COR-L47 (cell line): ENCODE data around the gene CALML4.
"Not testable (repeated sequence)": the region's sequence is repeated elsewhere in the genome, so short reads cannot be mapped to it uniquely, and the experiment has no call there.

ENCODE experiments used
- DNase-seq: peaks from one replicate; lab custom pipeline; 2025; lab: John Stamatoyannopoulos, UW

The CALML4 gene

GRCh38 chr15:68224546-68225250 is 19.6 kb upstream of the CALML4 start:
- no peak for DNase-seq

DNA sequence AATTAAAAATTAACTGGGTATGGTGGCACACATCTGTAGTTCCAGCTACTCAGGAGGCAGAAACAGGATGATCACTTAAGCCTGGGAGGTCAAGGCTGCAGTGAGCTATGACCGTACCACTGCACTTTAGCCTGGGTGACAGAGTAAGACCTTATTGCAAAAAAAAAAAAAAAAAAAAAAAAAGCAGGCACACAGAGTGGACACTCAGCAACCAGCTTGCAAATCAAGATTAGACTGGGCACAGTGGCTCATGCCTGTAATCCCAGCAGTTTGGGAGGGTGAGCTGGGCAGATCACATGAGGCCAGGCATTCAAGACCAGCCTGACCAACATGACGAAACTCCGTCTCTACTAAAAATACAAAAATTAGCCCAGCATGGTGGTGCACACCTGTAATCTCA is 19.0 kb upstream of the CALML4 start:
- DNase-seq = no peak

- no peak for DNase-seq
Measured at GRCh38 chr15:68223171-68223570, 18.0 kb upstream of the CALML4 start.

DNA sequence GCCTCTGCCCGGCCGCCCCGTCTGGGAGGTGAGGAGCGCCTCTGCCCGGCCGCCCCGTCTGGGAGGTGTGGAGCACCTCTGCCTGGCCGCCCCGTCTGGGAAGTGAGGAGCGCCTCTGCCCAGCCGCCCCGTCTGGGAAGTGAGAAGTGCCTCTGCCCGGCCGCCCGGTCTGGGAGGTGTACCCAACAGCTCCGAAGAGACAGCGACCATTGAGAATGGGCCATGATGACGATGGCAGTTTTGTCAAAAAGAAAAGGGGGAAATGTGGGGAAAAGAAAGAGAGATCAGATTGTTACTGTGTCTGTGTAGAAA is 17.3 kb upstream of the CALML4 start:
- not testable (repeated sequence) for DNase-seq

DNA sequence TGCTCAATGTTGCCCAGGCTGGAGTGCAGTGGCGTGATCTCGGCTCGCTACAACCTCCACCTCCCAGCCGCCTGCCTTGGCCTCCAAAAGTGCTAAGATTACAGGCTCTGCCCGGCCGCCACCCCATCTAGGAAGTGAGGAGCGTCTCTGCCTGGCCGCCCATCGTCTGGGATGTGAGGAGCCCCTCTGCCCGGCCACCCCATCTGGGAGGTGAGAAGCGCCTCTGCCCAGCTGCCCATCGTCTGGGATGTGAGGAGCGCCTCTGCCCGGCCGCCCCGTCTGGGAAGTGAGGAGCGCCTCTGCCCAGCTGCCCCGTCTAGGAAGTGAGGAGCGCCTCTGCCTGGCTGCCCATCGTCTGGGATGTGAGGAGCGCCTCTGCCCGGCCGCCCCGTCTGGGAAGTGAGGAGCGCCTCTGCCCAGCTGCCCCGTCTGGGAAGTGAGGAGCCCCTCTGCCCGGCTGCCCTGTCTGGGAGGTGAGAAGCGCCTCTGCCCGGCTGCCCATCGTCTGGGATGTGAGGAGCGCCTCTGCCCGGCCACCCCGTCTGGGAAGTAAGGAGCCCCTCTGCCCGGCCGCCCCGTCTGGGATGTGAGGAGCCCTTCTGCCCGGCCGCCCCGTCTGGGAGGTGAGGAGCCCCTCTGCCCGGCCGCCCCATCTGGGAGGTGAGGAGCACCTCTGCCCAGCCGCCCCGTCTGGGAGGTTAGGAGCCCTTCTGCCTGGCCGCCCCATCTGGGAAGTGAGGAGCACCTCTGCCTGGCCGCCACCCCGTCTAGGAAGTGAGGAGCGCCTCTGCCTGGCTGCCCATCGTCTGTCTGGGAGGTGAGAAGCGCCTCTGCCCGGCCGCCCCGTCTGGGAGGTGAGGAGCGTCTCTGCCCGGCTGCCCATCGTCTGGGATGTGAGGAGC is 16.6 kb upstream of the CALML4 start:
- DNase-seq = not testable (repeated sequence)

- DNase-seq = no peak
Measured at GRCh38 chr15:68220967-68221366, 15.8 kb upstream of the CALML4 start.

GRCh38 chr15:68220489-68220888 is 15.4 kb upstream of the CALML4 start:
- DNase-seq = no peak

- DNase-seq = no peak
Measured at GRCh38 chr15:68218847-68219798, 14.0 kb upstream of the CALML4 start.

- DNase-seq = no peak
Measured at GRCh38 chr15:68218331-68218730, 13.2 kb upstream of the CALML4 start.

DNA sequence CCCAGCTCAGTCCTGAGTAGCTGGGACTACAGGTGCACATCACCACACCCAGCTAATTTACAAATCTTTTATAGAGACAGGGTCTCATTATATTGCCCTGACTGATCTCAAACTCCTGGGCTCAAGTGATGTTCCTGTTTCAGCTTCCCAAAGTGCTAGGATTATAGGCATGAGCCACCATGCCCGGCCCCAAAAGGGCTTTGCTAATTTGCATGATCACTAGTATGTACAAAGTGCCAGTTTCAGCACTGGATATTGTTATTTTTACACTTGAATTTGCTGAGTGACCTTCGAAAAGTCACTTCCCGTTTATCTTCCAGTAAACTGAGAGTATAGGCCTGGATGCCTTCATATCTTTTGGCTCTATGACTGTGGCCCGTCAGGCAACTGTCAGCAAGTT is 12.2 kb upstream of the CALML4 start:
- DNase-seq = no peak

DNA sequence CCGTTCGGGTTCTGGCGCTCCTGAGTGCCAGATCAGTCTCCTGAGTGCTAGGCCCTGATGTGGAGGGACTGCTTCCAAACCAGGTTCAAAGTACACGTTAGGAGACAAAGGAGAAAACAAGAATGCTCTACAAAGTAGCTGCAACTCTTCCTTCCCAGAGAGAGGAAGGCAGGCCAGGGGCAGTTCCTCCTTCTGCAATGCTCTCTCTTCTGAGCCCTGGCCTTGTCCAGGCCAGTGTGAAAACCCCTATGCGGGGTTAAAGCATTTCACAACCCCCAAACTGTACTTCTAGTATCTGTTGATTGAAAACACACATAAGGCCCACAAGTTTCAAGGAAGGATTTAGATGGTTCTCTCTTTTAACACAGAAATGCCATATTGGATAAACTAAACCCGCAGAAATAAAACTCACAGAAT is 9.7 kb upstream of the CALML4 start:
- no peak for DNase-seq

DNA sequence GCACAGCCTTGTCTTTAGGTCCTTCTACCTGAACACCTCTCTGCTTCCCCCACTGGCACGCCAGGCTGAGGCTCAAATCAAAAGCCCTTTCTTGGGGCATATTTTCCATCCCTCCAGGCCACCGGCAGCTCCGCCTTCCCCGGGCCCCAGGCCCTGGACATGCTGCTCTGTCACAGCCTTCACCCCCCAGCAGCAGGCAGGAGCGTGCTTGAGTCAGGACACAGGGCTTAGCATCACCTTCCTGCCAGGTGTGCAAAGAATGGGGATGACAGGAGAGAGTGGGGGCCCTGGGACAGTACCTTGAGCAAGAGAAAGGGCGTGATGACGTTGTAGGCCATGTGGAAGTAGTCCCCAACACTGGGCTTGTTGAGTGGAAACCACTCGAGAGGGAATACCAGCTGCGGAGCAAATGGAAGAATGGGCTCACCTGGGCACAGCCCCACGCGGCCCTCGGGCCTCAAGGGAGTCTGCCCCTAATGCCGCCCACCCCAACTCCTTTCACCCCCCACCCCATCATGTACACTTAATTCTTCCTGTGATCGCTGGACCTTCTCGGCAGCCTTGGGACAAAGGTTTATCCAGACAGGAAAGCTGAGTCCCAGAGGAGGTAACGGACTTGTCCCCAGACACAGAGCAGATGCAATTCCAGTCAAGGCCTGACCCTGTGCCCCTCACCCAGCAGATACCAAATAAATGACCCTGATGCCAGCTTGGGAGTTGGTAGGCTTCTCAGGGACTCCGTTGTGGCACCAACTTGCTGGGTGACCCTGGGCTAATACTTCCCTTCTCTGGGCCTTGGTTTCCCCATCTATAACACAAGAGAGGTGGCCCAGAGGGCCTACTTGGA is 9.1 kb upstream of the CALML4 start:
- DNase-seq = no peak

DNA sequence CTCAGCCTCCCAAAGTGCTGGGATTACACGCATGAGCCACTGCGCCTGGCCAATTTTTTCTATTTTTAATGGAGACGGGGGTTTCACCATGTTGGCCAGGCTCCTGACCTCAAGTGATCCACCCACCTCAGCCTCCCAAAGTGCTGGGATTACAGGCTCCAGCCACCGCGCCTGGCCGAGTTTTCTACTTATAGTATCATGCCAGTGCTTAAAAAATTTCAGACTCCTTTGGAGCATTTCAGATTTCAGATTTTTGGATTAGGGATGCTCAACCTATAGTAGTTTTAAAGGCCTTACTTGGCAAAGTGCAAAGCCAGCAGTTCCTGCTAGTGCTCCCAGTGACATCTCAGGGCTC is 8.3 kb upstream of the CALML4 start:
- DNase-seq = not testable (repeated sequence)

GRCh38 chr15:68211656-68212320 is 6.7 kb upstream of the CALML4 start:
- no peak for DNase-seq

DNA sequence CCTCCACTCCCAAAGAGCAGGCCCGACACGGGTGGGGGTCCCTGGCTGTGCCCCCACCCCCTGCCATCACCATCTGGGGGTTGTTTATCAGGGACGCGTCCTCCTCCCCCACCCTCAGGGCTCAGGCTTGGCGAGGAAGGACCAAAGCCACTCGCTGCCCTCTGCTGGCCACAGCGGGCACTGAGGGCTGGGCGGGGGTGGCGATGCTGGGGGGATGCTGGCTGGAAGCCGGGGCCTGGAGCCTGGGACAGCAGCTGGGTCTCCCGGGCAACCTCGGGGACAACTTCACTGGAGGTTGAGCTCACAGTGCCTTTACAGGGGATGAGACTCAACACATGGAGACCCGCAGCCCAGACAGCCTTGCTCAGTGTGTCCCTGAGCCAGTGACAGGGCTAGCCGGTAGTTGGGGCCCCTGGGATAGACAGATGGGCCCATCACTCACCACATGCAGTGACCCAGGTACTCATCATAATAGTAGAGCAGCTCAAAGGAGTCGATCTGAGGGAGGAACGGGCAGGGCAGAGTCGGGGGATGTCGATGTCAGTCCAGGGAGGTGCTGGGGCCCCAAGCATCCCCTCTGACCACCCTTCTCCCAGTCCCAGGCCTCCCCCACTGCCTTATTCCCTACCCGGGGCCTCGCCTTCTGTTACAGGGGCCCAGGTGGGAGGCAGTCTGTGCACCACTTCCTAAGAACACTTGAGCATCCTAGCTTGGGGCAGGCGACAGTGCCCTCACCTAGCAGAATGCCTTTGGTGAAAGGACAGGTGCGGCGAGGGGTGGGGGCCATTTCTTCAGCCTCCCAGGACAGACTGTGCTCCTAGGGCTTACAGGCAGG is 5.9 kb upstream of the CALML4 start:
- peak; percentile 40 for DNase-seq

DNA sequence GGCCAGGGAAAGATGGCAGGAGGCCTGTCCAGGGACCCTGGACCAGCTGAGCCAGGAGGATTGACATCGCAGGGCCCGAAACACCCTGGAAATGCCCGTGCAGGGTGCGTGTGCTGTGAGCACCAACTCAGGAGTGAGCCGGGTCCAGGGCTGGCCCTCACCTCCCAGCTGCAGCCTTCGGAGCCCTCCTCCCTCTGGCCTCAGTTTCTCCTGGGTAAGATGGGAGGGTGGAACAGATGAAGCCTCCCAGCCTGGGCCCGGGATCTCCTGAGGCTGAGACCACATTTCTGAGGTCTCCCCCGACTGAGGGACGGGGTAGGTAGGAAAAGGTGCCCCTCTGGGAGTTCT is 5.3 kb upstream of the CALML4 start:
- DNase-seq = no peak

DNA sequence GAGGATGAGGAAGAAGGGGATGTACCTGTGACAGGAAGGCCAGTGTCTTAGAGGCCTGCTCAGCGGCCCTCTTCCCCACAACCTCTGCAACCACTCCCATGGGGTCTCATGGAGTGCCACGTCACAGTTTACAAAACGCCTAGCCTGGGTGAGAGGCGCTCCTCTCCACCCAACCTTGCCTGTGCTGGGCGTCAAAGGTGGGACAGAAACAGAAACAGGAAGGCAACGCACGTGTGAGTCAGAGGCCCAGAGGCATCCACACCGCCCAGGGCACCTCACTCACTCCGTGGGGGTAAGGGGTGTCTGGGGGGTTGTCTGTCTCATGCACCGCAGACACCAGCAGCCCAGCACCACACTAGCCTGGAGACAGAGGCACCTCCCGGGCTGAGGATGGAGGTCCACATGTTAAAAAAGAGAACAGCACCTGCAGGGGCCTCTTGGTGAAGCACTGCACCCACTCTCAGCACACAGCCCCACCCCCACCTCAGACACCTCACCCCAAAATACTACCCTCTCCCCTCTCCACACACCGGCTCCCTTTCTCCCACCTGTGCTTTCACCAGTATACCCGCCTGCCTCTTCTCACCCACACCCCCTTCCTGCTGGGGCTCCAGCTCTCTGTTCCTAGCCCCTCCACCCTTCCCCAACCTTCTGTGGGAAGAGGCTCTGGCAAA is 4.7 kb upstream of the CALML4 start:
- DNase-seq = no peak

DNA sequence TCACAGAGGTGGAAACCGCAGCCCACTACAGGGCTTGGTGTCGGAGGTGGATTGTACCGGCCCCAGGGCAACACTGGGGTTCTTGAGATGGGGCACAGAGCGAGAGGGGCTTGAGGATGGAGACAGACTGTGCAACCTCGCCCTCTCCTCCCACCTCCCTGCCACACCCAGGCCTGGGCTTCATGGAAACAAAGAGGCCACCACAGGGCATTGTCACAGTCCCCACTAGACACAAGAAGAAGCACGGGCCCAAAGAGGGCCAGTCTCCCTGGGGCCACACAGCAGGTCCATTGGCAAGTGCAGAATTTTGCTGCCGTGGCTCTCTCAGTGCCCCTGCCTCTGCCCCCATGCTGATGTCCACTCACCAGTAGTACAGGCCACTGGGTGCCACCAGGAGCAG is 4.1 kb upstream of the CALML4 start:
- no peak for DNase-seq

GRCh38 chr15:68208636-68209240 is 3.6 kb upstream of the CALML4 start:
- DNase-seq = no peak
